Dendritic cell treated with granulocyte-macrophage colony-stimulating factor and Interleukin-4, amounts not matched to agents 40 ng/mL and 50 ng/mL, for 4 days (primary cell): ENCODE results near the gene ASXL3.

Experiments
- H3K27ac Mint-ChIP-seq: one replicate; pipeline ENCODE4 v1.8.0; 2022; ENCODE audit warnings: mild to moderate bottlenecking, mixed read lengths
- H3K27me3 Mint-ChIP-seq: one replicate; pipeline ENCODE4 v1.8.0; 2022; ENCODE audit warnings: mild to moderate bottlenecking, mixed read lengths
- H3K36me3 Mint-ChIP-seq: one replicate; pipeline ENCODE4 v1.8.0; 2022; ENCODE audit warnings: low read depth, mixed read lengths
- H3K4me1 Mint-ChIP-seq: one replicate; pipeline ENCODE4 v1.8.0; 2022; ENCODE audit warnings: low read depth, mixed read lengths
- H3K4me3 Mint-ChIP-seq: one replicate; pipeline ENCODE4 v1.8.0; 2022; ENCODE audit warnings: mild to moderate bottlenecking, moderate library complexity, mixed read lengths
- H3K9me3 Mint-ChIP-seq: one replicate; pipeline ENCODE4 v1.8.0; 2022; ENCODE audit warnings: mixed read lengths
- intact Hi-C: fragments of 100-400 bp; cut with micrococcal nuclease; formaldehyde crosslinking; loops from one replicate; pipeline ENCODE4 v1.15.0; 2022

ASXL3 gene

DNA sequence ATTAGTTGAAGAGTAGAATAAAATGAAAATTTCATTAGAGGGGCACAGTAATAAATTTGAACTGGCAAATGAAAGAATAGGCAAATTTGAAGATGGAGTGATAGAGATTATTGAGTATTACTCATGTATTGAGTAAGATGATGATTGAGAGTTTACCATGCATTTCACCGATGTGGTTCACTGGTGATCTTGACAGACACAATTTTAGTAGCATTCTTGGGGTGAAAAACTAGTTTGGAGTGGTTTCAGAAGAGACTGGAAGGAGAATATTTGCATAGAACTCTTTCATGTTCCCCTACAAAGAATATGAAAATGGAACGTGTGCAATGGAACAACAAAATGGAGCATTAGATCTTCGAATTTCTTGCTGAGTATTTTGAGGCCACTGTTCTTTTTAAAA, 121.4 kb downstream of the ASXL3 start:
- intact Hi-C loops, result no loop called here
- Mint-ChIP-seq H3K27me3 (no peaks in the 10 kb centered on the region), H3K36me3 (no peaks in the 10 kb centered on the region), H3K4me1 (no peaks in the 10 kb centered on the region), H3K27ac (no peak overlapping the region), H3K4me3 (no peak overlapping the region), H3K9me3 (no peaks in the 10 kb centered on the region)

DNA sequence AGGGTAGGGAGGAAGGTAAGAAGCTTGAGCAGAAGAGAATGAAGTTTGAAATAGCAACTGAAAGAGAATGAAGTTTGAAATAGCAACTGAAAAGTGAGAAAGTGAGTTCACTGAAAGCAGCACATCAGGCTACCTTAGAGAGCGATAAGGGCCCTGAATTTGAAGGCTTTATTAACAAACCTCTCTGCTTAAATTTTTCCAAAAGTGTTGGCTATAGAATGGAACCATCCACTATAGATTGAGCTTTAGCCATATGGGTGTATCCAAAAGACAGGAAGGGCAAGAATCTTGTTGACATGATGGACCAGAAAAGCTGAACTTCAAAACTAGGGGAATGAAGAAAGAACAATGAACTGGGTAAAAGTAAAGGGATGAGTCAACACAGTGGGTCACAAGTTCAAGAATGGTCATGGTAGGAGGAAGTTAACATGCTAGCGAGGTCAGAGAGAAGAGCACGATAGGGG, 122.5 kb downstream of the ASXL3 start:
- intact Hi-C loops, result no loop called here
- H3K36me3 Mint-ChIP-seq, result no peaks in the 10 kb centered on the region
- no peaks in the 10 kb centered on the region for H3K9me3 Mint-ChIP-seq
- H3K4me3 Mint-ChIP-seq, result no peak overlapping the region
- no peaks in the 10 kb centered on the region for H3K4me1 Mint-ChIP-seq
- H3K27me3 Mint-ChIP-seq, result no peaks in the 10 kb centered on the region
- no peak overlapping the region for H3K27ac Mint-ChIP-seq

DNA sequence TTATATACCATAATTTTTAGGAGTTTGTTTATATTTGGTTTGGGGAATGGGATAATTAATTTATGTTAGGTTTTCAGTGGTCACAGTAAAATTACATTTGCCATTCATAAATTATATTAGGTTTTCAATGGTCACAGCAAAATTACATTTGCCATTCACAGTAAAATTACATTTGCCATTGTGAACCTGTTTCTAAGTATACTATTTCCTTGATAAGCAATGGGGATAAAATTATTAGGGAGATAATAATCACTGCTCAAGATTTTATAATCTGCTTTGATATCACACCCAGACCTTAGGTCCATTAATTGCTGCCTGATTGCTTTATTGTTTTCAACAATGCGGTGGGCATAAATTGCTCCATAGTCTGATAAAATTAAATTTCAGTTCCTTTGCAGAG, 124.6 kb downstream of the ASXL3 start:
- no peaks in the 10 kb centered on the region for H3K4me1 Mint-ChIP-seq
- no peak overlapping the region for H3K4me3 Mint-ChIP-seq
- no peaks in the 10 kb centered on the region for H3K36me3 Mint-ChIP-seq
- H3K27me3 Mint-ChIP-seq, result no peaks in the 10 kb centered on the region
- no peak overlapping the region for H3K27ac Mint-ChIP-seq
- intact Hi-C loops, result no loop called here
- no peaks in the 10 kb centered on the region for H3K9me3 Mint-ChIP-seq

DNA sequence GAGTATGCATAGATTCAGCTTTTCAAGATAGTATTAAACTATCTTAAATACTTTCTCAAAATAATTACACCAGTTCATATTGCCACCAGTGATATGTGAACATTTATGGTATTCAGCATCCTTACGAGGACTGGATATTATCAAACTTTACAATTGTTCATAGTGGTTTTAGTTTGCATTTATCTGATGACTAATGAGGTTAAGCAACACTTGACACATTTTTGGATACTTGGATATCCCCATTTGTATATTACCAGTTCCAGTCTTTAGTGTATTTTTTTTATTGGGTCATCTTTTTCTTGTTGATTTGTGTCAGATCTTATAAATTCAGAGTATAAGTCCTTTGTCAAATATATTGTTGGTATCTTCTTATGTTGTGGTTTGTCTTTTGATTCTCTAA, 128.4 kb downstream of the ASXL3 start:
- Mint-ChIP-seq H3K4me3 (no peak overlapping the region), H3K9me3 (no peaks in the 10 kb centered on the region), H3K27ac (no peak overlapping the region), H3K36me3 (no peaks in the 10 kb centered on the region), H3K4me1 (no peaks in the 10 kb centered on the region), H3K27me3 (no peaks in the 10 kb centered on the region)
- intact Hi-C loops, result no loop called here

DNA sequence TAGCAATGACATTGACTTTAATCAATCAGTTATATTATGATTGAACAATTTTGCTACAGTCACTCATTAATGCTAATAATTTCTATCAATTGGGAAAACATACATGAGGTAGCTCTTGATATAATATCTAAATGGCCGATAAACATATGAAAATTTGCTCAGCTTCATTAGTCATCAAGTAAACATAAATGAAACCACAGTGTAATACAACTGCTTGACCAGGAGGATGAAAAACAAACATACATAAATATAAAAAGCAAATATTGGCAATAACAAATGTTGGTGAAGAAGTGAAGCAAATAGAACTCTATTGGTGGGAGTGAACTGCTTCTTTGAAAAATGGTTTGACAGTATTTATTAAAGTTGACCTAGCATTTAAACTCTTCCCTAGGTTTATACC, 130.9 kb downstream of the ASXL3 start:
- H3K27me3 Mint-ChIP-seq, result no peaks in the 10 kb centered on the region
- no peak overlapping the region for H3K27ac Mint-ChIP-seq
- H3K9me3 Mint-ChIP-seq, result no peaks in the 10 kb centered on the region
- no peaks in the 10 kb centered on the region for H3K36me3 Mint-ChIP-seq
- intact Hi-C loops, result no loop called here
- no peak overlapping the region for H3K4me3 Mint-ChIP-seq
- no peaks in the 10 kb centered on the region for H3K4me1 Mint-ChIP-seq

DNA sequence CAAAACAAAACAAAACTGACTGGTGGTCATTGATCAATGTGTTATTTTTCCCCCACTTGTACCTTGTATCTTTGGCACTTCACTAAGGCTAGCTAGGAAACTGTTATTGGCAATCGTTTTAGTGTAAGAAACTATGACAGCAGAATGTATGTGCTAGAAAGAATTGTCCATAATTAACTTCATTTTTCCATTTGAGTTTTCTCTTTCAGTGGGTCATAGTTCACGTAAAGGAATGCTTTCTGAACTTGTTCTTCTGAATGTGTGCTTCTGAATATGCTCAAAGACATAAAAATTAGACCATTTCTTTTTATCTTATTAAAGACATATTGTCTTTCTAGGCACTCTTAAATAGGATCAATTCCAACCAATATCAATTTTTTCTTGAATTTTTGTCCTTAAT, 132.2 kb downstream of the ASXL3 start:
- Mint-ChIP-seq H3K4me1 (no peaks in the 10 kb centered on the region), H3K27me3 (no peaks in the 10 kb centered on the region), H3K4me3 (no peak overlapping the region), H3K9me3 (no peaks in the 10 kb centered on the region), H3K27ac (no peak overlapping the region), H3K36me3 (no peaks in the 10 kb centered on the region)
- intact Hi-C loops, result no loop called here

DNA sequence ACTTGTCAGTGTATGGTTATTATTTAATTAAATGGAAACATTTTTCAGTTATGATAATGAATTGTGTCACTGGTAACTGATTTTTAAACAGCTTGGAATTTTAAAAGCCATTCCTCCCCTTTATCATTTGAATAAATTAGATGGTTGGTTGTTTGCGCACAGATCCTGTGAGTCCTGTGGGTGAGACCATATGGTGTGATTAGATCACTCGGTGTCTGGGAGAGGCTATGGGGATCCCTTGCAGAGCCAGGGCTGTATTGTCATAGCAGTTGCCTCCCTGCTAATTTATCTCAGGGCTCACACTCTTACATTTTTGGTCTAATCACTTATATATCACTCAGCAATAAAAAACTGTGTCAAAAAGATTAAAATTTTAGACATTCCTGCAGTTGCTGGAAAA, 133.5 kb downstream of the ASXL3 start:
- H3K4me3 Mint-ChIP-seq, result no peak overlapping the region
- intact Hi-C loops, result no loop called here
- H3K27ac Mint-ChIP-seq, result no peak overlapping the region
- no peaks in the 10 kb centered on the region for H3K36me3 Mint-ChIP-seq
- no peaks in the 10 kb centered on the region for H3K27me3 Mint-ChIP-seq
- no peaks in the 10 kb centered on the region for H3K4me1 Mint-ChIP-seq
- H3K9me3 Mint-ChIP-seq, result no peaks in the 10 kb centered on the region

DNA sequence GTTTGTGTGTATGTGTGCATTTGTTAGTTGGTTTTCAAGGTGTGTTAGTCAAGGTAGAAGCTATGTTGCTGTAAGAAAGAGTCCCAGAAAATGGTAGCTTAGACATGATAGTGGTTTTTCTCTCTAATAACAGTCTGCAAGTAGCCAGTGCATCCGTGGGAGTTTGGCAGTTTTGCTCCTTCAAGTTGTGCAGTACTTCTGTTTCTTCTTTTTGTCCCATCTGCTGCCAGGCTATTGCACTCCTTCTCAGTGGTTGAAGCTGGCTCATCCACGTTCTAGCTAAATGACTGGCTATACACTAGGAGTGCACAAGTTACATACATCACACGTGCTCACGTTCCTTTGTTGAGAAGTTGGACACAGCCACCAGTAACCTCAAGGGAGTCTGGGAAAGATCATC, 134.7 kb downstream of the ASXL3 start:
- Mint-ChIP-seq H3K27ac (no peak overlapping the region), H3K27me3 (no peaks in the 10 kb centered on the region), H3K4me1 (no peaks in the 10 kb centered on the region), H3K36me3 (no peaks in the 10 kb centered on the region), H3K9me3 (no peaks in the 10 kb centered on the region), H3K4me3 (no peak overlapping the region)
- intact Hi-C loops, result no loop called here

DNA sequence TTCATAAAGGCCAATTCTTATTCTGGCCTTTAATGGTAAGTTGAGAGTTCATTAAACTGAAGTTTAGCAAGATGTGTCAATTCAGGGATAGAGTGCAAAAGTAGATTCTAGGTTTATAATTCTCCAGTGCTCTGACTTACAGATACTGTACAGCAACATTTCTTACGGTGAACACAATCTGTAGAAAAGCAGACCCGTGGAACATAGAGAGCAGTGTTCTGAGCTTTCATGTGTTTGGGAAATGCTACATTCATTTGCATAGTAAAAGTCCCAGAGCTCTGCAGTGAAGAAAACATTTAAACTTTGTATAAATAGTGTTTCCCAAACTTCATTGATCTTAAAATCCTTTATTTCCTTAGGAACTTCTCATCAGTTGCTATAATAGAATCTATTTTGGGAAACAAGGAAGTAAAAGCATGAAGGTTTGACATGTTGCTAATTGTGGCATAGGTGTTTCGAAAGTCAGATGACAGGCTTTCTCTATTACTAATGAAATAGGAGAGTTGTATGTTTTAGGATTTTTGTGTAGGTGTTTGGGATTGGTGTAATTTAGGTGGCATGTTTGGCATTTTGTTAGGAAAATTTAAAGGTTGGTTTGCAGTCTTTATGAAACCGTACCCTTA, 138.2 kb downstream of the ASXL3 start:
- no peaks in the 10 kb centered on the region for H3K27me3 Mint-ChIP-seq
- no peak overlapping the region for H3K27ac Mint-ChIP-seq
- no peaks in the 10 kb centered on the region for H3K36me3 Mint-ChIP-seq
- H3K4me3 Mint-ChIP-seq, result no peak overlapping the region
- H3K4me1 Mint-ChIP-seq, result no peaks in the 10 kb centered on the region
- H3K9me3 Mint-ChIP-seq, result no peaks in the 10 kb centered on the region
- intact Hi-C loops, result no loop called here

DNA sequence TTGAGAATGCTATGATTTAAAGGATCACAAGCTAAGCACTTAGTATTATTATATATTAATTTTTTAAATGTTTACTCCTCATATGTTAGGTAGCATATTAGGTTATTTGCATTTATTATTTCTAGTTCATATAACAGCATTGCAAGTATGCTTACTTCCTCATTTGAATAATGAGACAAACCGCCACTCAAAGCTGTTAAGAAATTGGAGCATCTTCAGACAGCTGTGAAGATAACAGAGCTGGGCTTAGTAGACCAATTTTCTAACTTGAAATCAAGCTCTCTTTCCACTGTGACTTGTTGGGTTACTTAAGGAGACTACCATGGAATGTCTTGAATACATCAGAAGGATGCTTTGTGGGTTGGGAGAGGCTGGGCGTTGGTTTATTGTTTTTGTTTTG, 139.3 kb downstream of the ASXL3 start:
- Mint-ChIP-seq H3K9me3 (no peaks in the 10 kb centered on the region), H3K36me3 (no peaks in the 10 kb centered on the region), H3K27me3 (no peaks in the 10 kb centered on the region)

DNA sequence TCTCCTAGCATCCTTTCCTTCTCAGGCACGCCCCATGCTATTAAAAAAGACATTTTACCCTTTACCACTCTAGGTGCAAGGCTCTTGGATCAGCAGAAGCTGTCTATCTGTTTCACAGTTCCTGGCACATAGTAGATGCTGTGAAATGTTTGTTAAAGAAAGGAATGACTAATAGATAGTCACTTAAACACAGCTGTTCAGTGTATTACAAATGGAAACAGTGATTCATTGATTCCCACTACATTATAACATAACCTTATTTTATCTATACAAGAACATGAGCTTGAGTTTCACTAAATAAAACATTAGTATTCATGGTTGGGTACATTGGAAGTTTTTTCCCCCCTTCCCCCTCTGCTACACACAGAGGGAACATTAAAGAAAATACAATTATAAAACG, 142.1 kb downstream of the ASXL3 start:
- H3K27me3 Mint-ChIP-seq, result no peaks in the 10 kb centered on the region
- H3K4me3 Mint-ChIP-seq, result no peak overlapping the region
- H3K4me1 Mint-ChIP-seq, result no peaks in the 10 kb centered on the region
- intact Hi-C loops, result no loop called here
- no peak overlapping the region for H3K27ac Mint-ChIP-seq
- H3K36me3 Mint-ChIP-seq, result no peaks in the 10 kb centered on the region
- no peaks in the 10 kb centered on the region for H3K9me3 Mint-ChIP-seq

More for the DNA sequence above, 139.3 kb downstream of the ASXL3 start:
- H3K4me3 Mint-ChIP-seq, result no peak overlapping the region
- H3K27ac Mint-ChIP-seq, result no peak overlapping the region
- intact Hi-C loops, result no loop called here
- H3K4me1 Mint-ChIP-seq, result no peaks in the 10 kb centered on the region

DNA sequence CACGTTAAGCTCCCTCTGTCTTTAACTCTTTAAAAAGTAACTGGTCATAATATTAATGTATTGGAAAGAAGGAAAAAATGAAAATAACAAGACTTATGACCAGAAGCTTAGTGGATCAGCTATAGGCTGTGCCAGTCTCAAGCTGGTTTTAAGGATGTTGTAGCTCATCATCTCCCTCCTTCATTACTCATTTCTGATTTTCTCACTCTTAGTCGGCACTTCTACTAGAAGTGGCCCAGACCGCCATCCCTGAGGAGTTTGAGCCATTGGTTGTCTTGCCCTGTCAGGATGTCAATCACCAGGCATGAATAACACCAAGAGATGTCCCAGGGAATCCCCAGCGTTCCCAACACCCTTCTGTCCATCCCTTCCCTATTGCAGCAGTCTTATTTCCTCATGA, 151.5 kb downstream of the ASXL3 start:
- H3K4me1 Mint-ChIP-seq, result no peaks in the 10 kb centered on the region
- intact Hi-C loops, result no loop called here
- H3K4me3 Mint-ChIP-seq, result no peak overlapping the region
- no peaks in the 10 kb centered on the region for H3K36me3 Mint-ChIP-seq
- H3K27ac Mint-ChIP-seq, result no peak overlapping the region
- H3K27me3 Mint-ChIP-seq, result no peaks in the 10 kb centered on the region
- no peaks in the 10 kb centered on the region for H3K9me3 Mint-ChIP-seq

DNA sequence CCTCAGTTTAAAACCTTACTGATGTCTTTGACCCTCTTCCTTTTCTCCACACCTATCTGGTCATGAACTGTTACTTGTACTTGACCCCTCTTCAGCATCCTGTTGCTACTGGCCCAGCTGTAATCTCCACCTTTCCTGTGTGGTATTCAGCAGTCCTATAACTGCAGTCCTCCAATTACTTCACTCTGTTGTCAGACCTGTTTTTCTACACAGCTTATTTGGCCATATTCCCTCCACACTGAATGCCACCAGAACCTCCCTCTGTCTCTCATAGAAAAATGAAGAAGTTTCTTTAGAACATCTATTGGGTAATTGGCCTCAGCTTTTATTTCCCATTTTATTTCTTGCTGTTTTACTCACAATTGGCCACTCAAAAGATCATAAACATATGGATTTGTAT, 155.4 kb downstream of the ASXL3 start:
- intact Hi-C loops, result no loop called here
- H3K9me3 Mint-ChIP-seq, result no peaks in the 10 kb centered on the region
- no peak overlapping the region for H3K27ac Mint-ChIP-seq
- no peaks in the 10 kb centered on the region for H3K27me3 Mint-ChIP-seq
- H3K36me3 Mint-ChIP-seq, result no peaks in the 10 kb centered on the region
- no peaks in the 10 kb centered on the region for H3K4me1 Mint-ChIP-seq
- no peak overlapping the region for H3K4me3 Mint-ChIP-seq

DNA sequence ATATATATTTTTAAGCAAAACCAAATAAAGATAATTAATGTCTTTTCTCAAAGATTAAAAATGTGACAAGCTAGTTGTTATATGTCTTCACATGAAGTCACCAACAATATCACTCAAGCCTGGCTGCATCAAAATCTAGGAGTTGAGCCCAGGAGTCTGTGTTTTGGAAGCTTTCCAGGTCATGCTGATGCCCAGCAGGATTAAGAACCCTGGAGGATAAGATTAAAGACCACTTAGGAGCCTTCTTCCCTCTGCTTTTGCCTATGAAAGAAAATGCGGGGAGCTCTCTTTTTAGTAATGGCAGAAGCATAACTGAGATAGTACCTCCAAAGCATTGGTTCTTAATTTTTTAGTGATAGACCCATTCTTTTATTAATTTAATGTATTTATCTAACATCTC, 157.4 kb downstream of the ASXL3 start:
- H3K36me3 Mint-ChIP-seq, result no peaks in the 10 kb centered on the region
- H3K9me3 Mint-ChIP-seq, result no peaks in the 10 kb centered on the region
- H3K4me3 Mint-ChIP-seq, result no peak overlapping the region
- intact Hi-C loops, result no loop called here
- H3K4me1 Mint-ChIP-seq, result no peaks in the 10 kb centered on the region
- H3K27ac Mint-ChIP-seq, result no peak overlapping the region
- H3K27me3 Mint-ChIP-seq, result no peaks in the 10 kb centered on the region

DNA sequence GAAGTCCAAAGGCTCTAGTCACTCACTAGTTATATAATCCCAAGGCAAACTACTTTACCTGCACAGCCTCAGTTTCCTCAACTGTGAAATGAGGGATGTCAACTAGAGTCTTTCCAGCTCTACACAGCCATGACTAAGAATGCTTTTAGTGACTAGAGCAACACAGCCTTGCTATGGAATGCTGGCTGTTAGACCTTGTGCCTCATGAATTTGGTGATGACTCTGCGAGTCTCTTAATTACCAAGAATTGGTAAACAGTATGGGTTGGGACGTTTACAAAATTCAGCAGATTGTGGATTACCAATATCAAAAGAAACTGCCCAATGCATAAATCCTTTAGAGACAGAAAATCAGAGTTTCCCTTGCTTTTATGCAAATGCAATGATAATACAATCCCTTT, 163.7 kb downstream of the ASXL3 start:
- no peak overlapping the region for H3K27ac Mint-ChIP-seq
- no peak overlapping the region for H3K4me3 Mint-ChIP-seq
- no peaks in the 10 kb centered on the region for H3K27me3 Mint-ChIP-seq
- H3K9me3 Mint-ChIP-seq, result no peaks in the 10 kb centered on the region
- intact Hi-C loops, result no loop called here
- H3K36me3 Mint-ChIP-seq, result no peaks in the 10 kb centered on the region
- H3K4me1 Mint-ChIP-seq, result no peaks in the 10 kb centered on the region
